ENCODE data around the gene PFN4.
"Not testable (repeated sequence)": the region's sequence is repeated elsewhere in the genome, so short reads cannot be mapped to it uniquely, and the experiment has no call there.

Gene PFN4

GRCh38 chr2:24123195-24123921 is at the start of gene PFN4, which contains the start of gene FAM228B:
Gene PFN4, minus strand, starts transcription at chr2:24123334. Its CDS starts 799 bp downstream, at chr2:24122535.
Gene FAM228B, plus strand, starts transcription at chr2:24123469. Its CDS starts 893 bp downstream, at chr2:24124362.
- peak; percentile 58 for DNase-seq

GRCh38 chr2:24169023-24169422 is 45.9 kb upstream of the PFN4 start:
- no peak for DNase-seq

- DNase-seq, result peak; percentile 29
These were observed 41.4 kb upstream of the PFN4 start for GRCh38 chr2:24164416-24164973.

- DNase-seq, result no peak
These were observed 40.5 kb upstream of the PFN4 start for GRCh38 chr2:24163601-24164000.

GRCh38 chr2:24163186-24163585 is 40.1 kb upstream of the PFN4 start:
- no peak for DNase-seq

GRCh38 chr2:24162494-24162893 is 39.4 kb upstream of the PFN4 start:
- no peak for DNase-seq

- no peak for DNase-seq
These were observed 37.6 kb upstream of the PFN4 start for GRCh38 chr2:24160761-24161160.

- no peak for DNase-seq
These were observed 36.6 kb upstream of the PFN4 start for GRCh38 chr2:24159708-24160107.

GRCh38 chr2:24158131-24158530 is 35.0 kb upstream of the PFN4 start:
- DNase-seq, result no peak

- no peak for DNase-seq
These were observed 30.3 kb upstream of the PFN4 start for GRCh38 chr2:24153478-24153877.

GRCh38 chr2:24152413-24153197 is 29.5 kb upstream of the PFN4 start:
- no peak for DNase-seq

GRCh38 chr2:24147364-24147763 is 24.2 kb upstream of the PFN4 start:
- DNase-seq, result no peak

- not testable (repeated sequence) for DNase-seq
These were observed 17.2 kb upstream of the PFN4 start for GRCh38 chr2:24140305-24140704.

GRCh38 chr2:24132543-24132942 is 9.4 kb upstream of the PFN4 start:
- DNase-seq, result no peak

GRCh38 chr2:24125956-24126355 is 2.8 kb upstream of the PFN4 start:
- DNase-seq, result no peak

- DNase-seq, result no peak
These were observed 917 bp upstream of the PFN4 start for GRCh38 chr2:24123922-24124580.

- DNase-seq, result no peak
These were observed 554 bp downstream of the PFN4 start for GRCh38 chr2:24122366-24123194.

GRCh38 chr2:24121469-24121868 is 1.7 kb downstream of the PFN4 start:
- no peak for DNase-seq

- DNase-seq, result no peak
These were observed 2.1 kb downstream of the PFN4 start for GRCh38 chr2:24121066-24121465.

- DNase-seq, result no peak
These were observed 5.2 kb downstream of the PFN4 start for GRCh38 chr2:24117902-24118301.

- no peak for DNase-seq
These were observed 8.1 kb downstream of the PFN4 start for GRCh38 chr2:24115057-24115456.

GRCh38 chr2:24111407-24111901 is 11.7 kb downstream of the PFN4 start:
- DNase-seq, result no peak

Data from CD4-positive, alpha-beta T cell treated with Interleukin-17A for 1 hour (primary cell).